Right renal cortex interstitium (tissue), 3 donors: Measurements from ENCODE around the gene MYH10. TPM values are rescaled to one million over a fixed set of nuclear protein-coding genes. Genes with fewer than 3 reads are reported as not detected.

Experiments used
- polyA plus RNA-seq, 3 donors: library from polyadenylated mRNA; unstranded; fragments of 120-200 nt; gene quantifications; one replicate each; pipeline ENCODE4 v1.2.1, GENCODE V29; 2013; ENCODE audit not compliant: insufficient read length in 3 of 3

MYH10 gene
- polyA plus RNA-seq, 3 donors: 237 to 285 (median 254) TPM

Other genes with a start within 250 kb of the MYH10 start
- gene RPL26, start 247.5 kb downstream of the MYH10 start, polyA plus RNA-seq: 1,000 to 10,000 TPM; 3,518 to 3,658 (median 3,532) TPM
- under 1 TPM in 2 of 3 donors, not detected in 1; 0.04 to 0.06 TPM for gene RNF222, start 232.9 kb downstream of the MYH10 start, polyA plus RNA-seq
- 10 to 100 TPM; 44.9 to 54.6 (median 45.9) TPM for gene NDEL1, start 194.8 kb downstream of the MYH10 start, polyA plus RNA-seq
- gene CCDC42, start 114.1 kb upstream of the MYH10 start, polyA plus RNA-seq: under 1 TPM; 0.31 to 0.60 (median 0.35) TPM
- gene SPDYE4, start 127.8 kb upstream of the MYH10 start, polyA plus RNA-seq: under 1 TPM in 1 of 3 donors, not detected in 2; 0.27 TPM
- gene MFSD6L, start 168.6 kb upstream of the MYH10 start, polyA plus RNA-seq: 1 to 10 TPM; 3.0 to 3.9 (median 3.5) TPM
- gene PIK3R6, start 236.9 kb upstream of the MYH10 start, polyA plus RNA-seq: 1 to 10 TPM; 1.1 to 1.2 (median 1.2) TPM